CD14-positive monocyte (primary cell): ENCODE results near the gene CYP27A1. TPM values are rescaled to one million over a fixed set of nuclear protein-coding genes. Genes with fewer than 3 reads are reported as not detected.
A peak's percentile ranks its signal among the peaks of the same experiment; 100 is the strongest.

Source experiments
- DNase-seq, 3 donors: peaks; one replicate each; pipeline ENCODE4 v3.0.0-alpha.2; 2011 to 2022
- H2AFZ ChIP-seq: 2 replicates; pipeline ENCODE4 v1.6.0; 2012; ENCODE audit warnings: mild to moderate bottlenecking, low read depth, low read length, inconsistent platforms; ENCODE audit not compliant: insufficient read depth, poor library complexity, severe bottlenecking
- H3K27ac ChIP-seq, 2 donors: 1 replicate in 1 of 2; 2 replicates in 1 of 2; pipeline ENCODE4 v1.5.1; 2012 to 2013; ENCODE audit warnings: low read length in 2 of 2, control low read depth in 1 of 2, inconsistent platforms in 1 of 2, low read depth in 1 of 2, mild to moderate bottlenecking in 1 of 2
- H3K27me3 ChIP-seq, 2 donors: one replicate each; pipeline versions ENCODE4 v1.6.0 to v1.6.1; 2011 to 2013; ENCODE audit warnings: low read length in 2 of 2; ENCODE audit not compliant: control insufficient read depth in 2 of 2, insufficient read depth in 2 of 2
- H3K36me3 ChIP-seq, 2 donors: replicated peaks in 1 of 2; 1 replicate in 1 of 2; 2 replicates in 1 of 2; pipeline versions ENCODE4 v1.5.1 to v1.6.1; 2012 to 2013; ENCODE audit warnings: low read length in 2 of 2, control low read depth in 1 of 2, inconsistent platforms in 1 of 2, mild to moderate bottlenecking in 1 of 2; ENCODE audit not compliant: insufficient read depth in 2 of 2, control insufficient read depth in 1 of 2
- H3K4me1 ChIP-seq, 2 donors: 1 replicate in 1 of 2; 2 replicates in 1 of 2; pipeline versions ENCODE4 v1.5.1 to v1.6.1; 2012 to 2013; ENCODE audit warnings: low read length in 2 of 2, control low read depth in 1 of 2, inconsistent platforms in 1 of 2, mild to moderate bottlenecking in 1 of 2, moderate library complexity in 1 of 2; ENCODE audit not compliant: insufficient read depth in 2 of 2, control insufficient read depth in 1 of 2
- H3K4me2 ChIP-seq: replicated peaks from 2 replicates; pipeline ENCODE3; 2012; ENCODE audit warnings: low read length, moderate library complexity, mild to moderate bottlenecking; ENCODE audit not compliant: poor library complexity, severe bottlenecking; ENCODE audit errors: extremely low read depth
- H3K4me3 ChIP-seq, 3 experiments: fragments of 200-600 bp in 1 of 3; sonication (generic) in 1 of 3; replicated peaks in 1 of 3; 1 replicate in 2 of 3; 2 replicates in 1 of 3; pipeline ENCODE4 v1.5.1; 2011 to 2013; ENCODE audit warnings: low read length in 3 of 3, mild to moderate bottlenecking in 3 of 3, control low read depth in 2 of 3, low read depth in 2 of 3, inconsistent platforms in 1 of 3, moderate library complexity in 1 of 3
- H3K79me2 ChIP-seq: 2 replicates; pipeline ENCODE4 v1.6.0; 2012; ENCODE audit warnings: mild to moderate bottlenecking, control low read depth, inconsistent platforms, low read length, moderate library complexity; ENCODE audit not compliant: insufficient read depth
- H3K9ac ChIP-seq: 2 replicates; pipeline ENCODE4 v1.6.0; 2017; ENCODE audit warnings: low read length, mild to moderate bottlenecking; ENCODE audit not compliant: insufficient read depth, poor library complexity, severe bottlenecking
- H3K9me3 ChIP-seq, 2 donors: replicated peaks in 1 of 2; 1 replicate in 1 of 2; 2 replicates in 1 of 2; pipeline versions ENCODE4 v1.5.1 to v1.6.1; 2012 to 2013; ENCODE audit warnings: low read length in 2 of 2, control low read depth in 1 of 2; ENCODE audit not compliant: control insufficient read depth in 1 of 2, insufficient read depth in 1 of 2
- H4K20me1 ChIP-seq: 2 replicates; pipeline ENCODE4 v1.6.0; 2012; ENCODE audit warnings: mild to moderate bottlenecking, low read length, control low read depth, moderate library complexity; ENCODE audit not compliant: insufficient read depth
- H3K27ac Mint-ChIP-seq, 7 donors: one replicate each; pipeline ENCODE4 v1.8.0; 2020; ENCODE audit warnings: mild to moderate bottlenecking in 7 of 7, mixed read lengths in 7 of 7, moderate library complexity in 6 of 7, inconsistent platforms in 2 of 7
- H3K27me3 Mint-ChIP-seq, 3 donors: one replicate each; pipeline ENCODE4 v1.8.0; 2021 to 2022; ENCODE audit warnings: low read depth in 3 of 3, mild to moderate bottlenecking in 3 of 3, mixed read lengths in 3 of 3, moderate library complexity in 3 of 3, inconsistent platforms in 1 of 3
- H3K36me3 Mint-ChIP-seq, 2 donors: one replicate each; pipeline ENCODE4 v1.8.0; 2020; ENCODE audit warnings: mixed read lengths in 2 of 2, inconsistent platforms in 1 of 2, mild to moderate bottlenecking in 1 of 2
- H3K4me1 Mint-ChIP-seq: one replicate; pipeline ENCODE4 v1.8.0; 2020; ENCODE audit warnings: mild to moderate bottlenecking, mixed read lengths
- H3K4me3 Mint-ChIP-seq, 2 donors: one replicate each; pipeline ENCODE4 v1.8.0; 2020; ENCODE audit warnings: mild to moderate bottlenecking in 2 of 2, mixed read lengths in 2 of 2, moderate library complexity in 1 of 2
- H3K9me3 Mint-ChIP-seq, 7 donors: one replicate each; pipeline ENCODE4 v1.8.0; 2020 to 2022; ENCODE audit warnings: mixed read lengths in 7 of 7, mild to moderate bottlenecking in 6 of 7, moderate library complexity in 6 of 7, inconsistent platforms in 2 of 7
- CTCF ChIP-seq: fragments of 200-600 bp; IDR thresholded peaks from one replicate; pipeline ENCODE4 v1.8.0; 2022; ENCODE audit warnings: antibody characterized with exemption, mild to moderate bottlenecking
- WGBS: methylation state at CpG from one replicate; pipeline ENCODE4 v1.1.5; 2013; ENCODE audit warnings: missing lambda C conversion rate; ENCODE audit not compliant: insufficient coverage; 5-methylcytosine and 5-hydroxymethylcytosine counted together
- intact Hi-C, 2 donors: fragments of 100-400 bp; cut with micrococcal nuclease; formaldehyde crosslinking; loops; one replicate each; pipeline versions ENCODE4 v1.15.0 to v1.15.1; 2023
- polyA plus RNA-seq, 3 donors: library from polyadenylated mRNA; depleted of rRNA in 1 of 3; unstranded in 2 of 3; stranded (reverse) in 1 of 3; fragments of 300-500 nt in 2 of 3; fragments of >200 nt in 1 of 3; fragmentation: Illumina TruSeq in 2 of 3; gene quantifications; 1 replicate in 2 of 3; 2 replicates in 1 of 3; pipeline ENCODE4 v1.2.3, GENCODE V29; 2012 to 2021

The CYP27A1 gene
- polyA plus RNA-seq, 3 donors: 151 to 218 (median 214) TPM

GRCh38 chr2:218827701-218828476 lies 45.9 kb downstream of the CYP27A1 start:
- H3K4me3 ChIP-seq: no peak overlapping the region
- no peaks in the 10 kb centered on the region for H3K9me3 ChIP-seq
- no peaks in the 10 kb centered on the region for H4K20me1 ChIP-seq
- H3K4me1 ChIP-seq: peaks cover 10 to 22% of the 10 kb centered on the region in 2 donors
- no peaks in the 10 kb centered on the region for H3K79me2 ChIP-seq
- peaks cover 29% of the 10 kb centered on the region for H3K4me1 Mint-ChIP-seq
- peaks cover 0 to 5% (median 0%) of the 10 kb centered on the region in 7 donors for H3K9me3 Mint-ChIP-seq
- DNase-seq: no peak
- intact Hi-C loops: no loop called here
- H3K36me3 Mint-ChIP-seq: peaks cover 0 to 3% of the 10 kb centered on the region in 2 donors
- no peak overlapping the region for H3K27ac Mint-ChIP-seq
- no peaks in the 10 kb centered on the region for H3K36me3 ChIP-seq
- WGBS: 73% methylated on average over 7 of the region's 14 CpGs
- H2AFZ ChIP-seq: no peak overlapping the region
- no peak for TF ChIP-seq CTCF
- peaks cover 24 to 36% (median 28%) of the 10 kb centered on the region in 3 donors for H3K27me3 Mint-ChIP-seq
- H3K4me2 ChIP-seq: no peak overlapping the region
- H3K4me3 Mint-ChIP-seq: no peak overlapping the region
- no peak overlapping the region for H3K9ac ChIP-seq
- peaks cover 4 to 8% of the 10 kb centered on the region in 2 donors for H3K27me3 ChIP-seq
- no peak overlapping the region for H3K27ac ChIP-seq

- 95% methylated on average over 3 of the region's 4 CpGs for WGBS
- H3K9me3 ChIP-seq: no peaks in the 10 kb centered on the region
- no peaks in the 10 kb centered on the region for H4K20me1 ChIP-seq
- no peak for DNase-seq
- peak overlapping the region in 1 of 2 donors; percentile 39 for H3K4me3 Mint-ChIP-seq
- TF ChIP-seq CTCF: no peak
- H3K27me3 ChIP-seq: peaks cover 7 to 12% of the 10 kb centered on the region in 2 donors
- H3K27ac ChIP-seq: no peak overlapping the region
- H3K4me1 Mint-ChIP-seq: peaks cover 30% of the 10 kb centered on the region
- no peak overlapping the region for H3K27ac Mint-ChIP-seq
- intact Hi-C loops: no loop called here
- no peak overlapping the region for H3K4me2 ChIP-seq
- no peaks in the 10 kb centered on the region for H3K79me2 ChIP-seq
- peaks cover 0 to 3% of the 10 kb centered on the region in 2 donors for H3K36me3 Mint-ChIP-seq
- peaks cover 29 to 39% (median 29%) of the 10 kb centered on the region in 3 donors for H3K27me3 Mint-ChIP-seq
- H3K9me3 Mint-ChIP-seq: peaks cover 0 to 3% (median 0%) of the 10 kb centered on the region in 7 donors
- H3K4me3 ChIP-seq: no peak overlapping the region
- no peak overlapping the region for H2AFZ ChIP-seq
- H3K36me3 ChIP-seq: no peaks in the 10 kb centered on the region
- H3K9ac ChIP-seq: no peak overlapping the region
- peaks cover 10 to 22% of the 10 kb centered on the region in 2 donors for H3K4me1 ChIP-seq
Observed at GRCh38 chr2:218828477-218828778, 46.5 kb downstream of the CYP27A1 start.
